IMR-90 (cell line): ENCODE measurements around the gene RUNX1.

ENCODE experiments used
- MXI1 ChIP-seq: IDR thresholded peaks from 2 replicates; pipeline ENCODE4 v1.6.1; 2012; ENCODE audit warnings: low read depth, mild to moderate bottlenecking, low read length, moderate library complexity, borderline replicate concordance
- RFX5 ChIP-seq: IDR thresholded peaks from 2 replicates; pipeline ENCODE4 v1.8.0; 2012; ENCODE audit warnings: low read depth, mild to moderate bottlenecking, low read length, moderate library complexity
- SMC3 ChIP-seq: fragments of 150-350 bp; IDR thresholded peaks from 2 replicates; pipeline ENCODE4 v1.6.1; 2016; ENCODE audit warnings: low read depth, mild to moderate bottlenecking, antibody characterized with exemption, low read length, moderate library complexity
- TF ChIP-seq, protein P1 (sequence below): conservative IDR thresholded peaks from 2 replicates; pipeline ENCODE4 v1.5.1; 2012; ENCODE audit warnings: mild to moderate bottlenecking, low read depth, low read length, improper control_type of control experiment
- TF ChIP-seq, protein P2 (sequence below): fragments of 150-350 bp; IDR thresholded peaks from 2 replicates; pipeline ENCODE4 v1.6.1; 2017; ENCODE audit warnings: mild to moderate bottlenecking, antibody characterized with exemption, low read length, low read depth

DNA sequence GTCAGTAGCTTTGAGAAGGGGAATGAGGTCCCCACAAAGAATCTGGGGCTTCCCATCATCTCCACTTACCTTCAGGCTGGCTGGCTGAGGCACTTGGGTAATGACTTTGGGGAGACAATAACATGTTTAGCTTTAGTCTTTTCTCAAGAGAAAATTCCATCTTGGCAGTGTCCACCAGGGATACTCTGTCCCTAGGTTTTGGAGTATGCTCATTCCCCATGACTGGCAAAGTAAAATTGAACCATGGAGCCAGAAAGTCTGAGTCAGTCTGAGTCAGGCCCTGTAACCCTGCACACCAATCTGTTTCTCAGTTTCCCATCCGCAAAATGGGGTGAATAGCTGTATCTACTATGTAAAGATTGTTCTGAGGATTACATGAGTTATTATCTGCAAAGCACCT is 28.2 kb downstream of the RUNX1 start:
- TF ChIP-seq MXI1 (no peak), SMC3 (no peak), RFX5 (no peak)
- TF ChIP-seq, protein P1, sequence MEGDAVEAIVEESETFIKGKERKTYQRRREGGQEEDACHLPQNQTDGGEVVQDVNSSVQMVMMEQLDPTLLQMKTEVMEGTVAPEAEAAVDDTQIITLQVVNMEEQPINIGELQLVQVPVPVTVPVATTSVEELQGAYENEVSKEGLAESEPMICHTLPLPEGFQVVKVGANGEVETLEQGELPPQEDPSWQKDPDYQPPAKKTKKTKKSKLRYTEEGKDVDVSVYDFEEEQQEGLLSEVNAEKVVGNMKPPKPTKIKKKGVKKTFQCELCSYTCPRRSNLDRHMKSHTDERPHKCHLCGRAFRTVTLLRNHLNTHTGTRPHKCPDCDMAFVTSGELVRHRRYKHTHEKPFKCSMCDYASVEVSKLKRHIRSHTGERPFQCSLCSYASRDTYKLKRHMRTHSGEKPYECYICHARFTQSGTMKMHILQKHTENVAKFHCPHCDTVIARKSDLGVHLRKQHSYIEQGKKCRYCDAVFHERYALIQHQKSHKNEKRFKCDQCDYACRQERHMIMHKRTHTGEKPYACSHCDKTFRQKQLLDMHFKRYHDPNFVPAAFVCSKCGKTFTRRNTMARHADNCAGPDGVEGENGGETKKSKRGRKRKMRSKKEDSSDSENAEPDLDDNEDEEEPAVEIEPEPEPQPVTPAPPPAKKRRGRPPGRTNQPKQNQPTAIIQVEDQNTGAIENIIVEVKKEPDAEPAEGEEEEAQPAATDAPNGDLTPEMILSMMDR, result no peak
- TF ChIP-seq, protein P2, sequence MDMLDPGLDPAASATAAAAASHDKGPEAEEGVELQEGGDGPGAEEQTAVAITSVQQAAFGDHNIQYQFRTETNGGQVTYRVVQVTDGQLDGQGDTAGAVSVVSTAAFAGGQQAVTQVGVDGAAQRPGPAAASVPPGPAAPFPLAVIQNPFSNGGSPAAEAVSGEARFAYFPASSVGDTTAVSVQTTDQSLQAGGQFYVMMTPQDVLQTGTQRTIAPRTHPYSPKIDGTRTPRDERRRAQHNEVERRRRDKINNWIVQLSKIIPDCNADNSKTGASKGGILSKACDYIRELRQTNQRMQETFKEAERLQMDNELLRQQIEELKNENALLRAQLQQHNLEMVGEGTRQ, result no peak
